Endothelial cell of hepatic sinusoid (primary cell): ENCODE measurements around the gene PRPH2.
"Not testable (repeated sequence)": the region's sequence is repeated elsewhere in the genome, so short reads cannot be mapped to it uniquely, and the experiment has no call there.

Experiments used
- in situ Hi-C: cut with HindIII; loops from 2 replicates; pipeline ENCODE4 v1.10.0; 2017; ENCODE audit warnings: low sequenced_read_pairs

The PRPH2 gene

DNA sequence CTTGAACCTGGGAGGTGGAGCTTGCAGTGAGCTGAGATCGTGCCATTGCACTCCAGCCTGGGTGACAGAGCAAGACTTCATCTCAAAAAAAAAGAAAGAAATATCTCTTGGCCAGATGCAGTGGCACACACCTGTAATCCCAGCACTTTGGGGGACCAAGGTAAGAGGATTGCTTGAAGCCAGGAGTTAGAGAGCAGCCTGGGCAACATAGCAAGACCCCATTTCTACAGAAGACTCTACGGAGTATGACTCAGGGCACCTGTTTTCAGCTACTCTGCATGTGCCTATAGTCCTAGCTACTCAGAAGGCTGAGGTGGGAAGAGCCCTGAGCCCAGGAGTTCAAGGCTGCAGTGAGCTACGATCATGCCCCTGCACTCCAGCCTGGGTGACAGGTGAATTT is 19.6 kb downstream of the PRPH2 start:
- in situ Hi-C loops = not testable (repeated sequence)

DNA sequence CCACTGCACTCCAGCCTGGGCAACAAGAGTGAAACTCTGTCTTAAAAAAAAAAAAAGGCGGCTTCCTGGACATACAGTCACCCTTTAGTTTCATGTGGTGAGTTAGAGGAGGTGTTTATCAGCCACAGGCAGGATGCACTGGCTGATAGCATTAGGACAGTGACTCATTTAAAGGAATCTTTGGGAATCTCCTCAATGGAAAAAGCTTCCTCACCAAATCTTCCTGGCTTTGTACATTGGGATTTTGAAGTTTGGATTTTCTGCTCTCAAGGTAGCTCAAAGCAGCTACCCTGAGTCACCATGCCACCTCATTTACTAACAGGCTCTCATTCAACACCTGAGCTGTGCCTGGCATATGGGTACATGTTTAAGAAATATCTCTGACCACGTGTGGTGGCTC is 20.2 kb downstream of the PRPH2 start:
- in situ Hi-C loops = no loop called here

DNA sequence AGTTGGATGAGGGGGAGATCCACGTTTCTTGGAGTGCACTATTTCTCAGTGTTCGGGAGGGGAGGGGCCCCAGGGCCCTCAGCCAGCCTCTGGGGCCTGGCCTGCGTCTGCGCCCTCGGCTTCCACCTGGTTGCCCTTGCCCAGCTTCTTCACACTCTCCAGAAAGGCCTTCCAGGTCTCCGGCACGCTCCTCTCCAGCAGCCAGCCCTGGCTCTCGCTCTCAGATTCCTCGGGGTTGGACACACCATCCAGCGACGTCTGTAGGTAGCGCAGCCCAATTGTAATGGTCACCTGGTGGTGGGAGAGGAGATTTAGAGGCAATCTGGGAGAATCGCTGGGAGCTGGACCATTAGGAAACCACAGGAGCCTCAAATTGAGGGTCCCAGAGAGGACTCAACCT is 24.2 kb downstream of the PRPH2 start:
- in situ Hi-C loops = no loop called here

DNA sequence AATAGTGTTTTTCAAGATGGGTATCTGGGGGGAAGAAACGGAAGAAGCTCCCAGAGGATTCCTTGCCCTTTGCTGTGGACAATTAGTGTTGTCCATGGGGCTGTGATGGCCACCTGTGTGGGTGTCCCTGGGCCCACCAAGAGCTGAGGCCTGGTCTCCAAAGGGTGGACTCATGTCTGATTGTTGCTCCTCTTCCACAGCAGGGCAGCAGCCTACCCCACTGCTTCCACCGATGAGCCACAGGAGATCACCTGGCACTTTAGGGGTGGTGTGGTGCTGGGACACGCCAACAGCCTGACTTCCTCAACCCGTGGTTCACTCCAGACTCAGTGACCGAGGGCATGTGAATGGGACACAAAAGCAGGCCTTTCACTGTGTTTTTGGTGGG is 25.1 kb downstream of the PRPH2 start:
- in situ Hi-C loops = no loop called here

DNA sequence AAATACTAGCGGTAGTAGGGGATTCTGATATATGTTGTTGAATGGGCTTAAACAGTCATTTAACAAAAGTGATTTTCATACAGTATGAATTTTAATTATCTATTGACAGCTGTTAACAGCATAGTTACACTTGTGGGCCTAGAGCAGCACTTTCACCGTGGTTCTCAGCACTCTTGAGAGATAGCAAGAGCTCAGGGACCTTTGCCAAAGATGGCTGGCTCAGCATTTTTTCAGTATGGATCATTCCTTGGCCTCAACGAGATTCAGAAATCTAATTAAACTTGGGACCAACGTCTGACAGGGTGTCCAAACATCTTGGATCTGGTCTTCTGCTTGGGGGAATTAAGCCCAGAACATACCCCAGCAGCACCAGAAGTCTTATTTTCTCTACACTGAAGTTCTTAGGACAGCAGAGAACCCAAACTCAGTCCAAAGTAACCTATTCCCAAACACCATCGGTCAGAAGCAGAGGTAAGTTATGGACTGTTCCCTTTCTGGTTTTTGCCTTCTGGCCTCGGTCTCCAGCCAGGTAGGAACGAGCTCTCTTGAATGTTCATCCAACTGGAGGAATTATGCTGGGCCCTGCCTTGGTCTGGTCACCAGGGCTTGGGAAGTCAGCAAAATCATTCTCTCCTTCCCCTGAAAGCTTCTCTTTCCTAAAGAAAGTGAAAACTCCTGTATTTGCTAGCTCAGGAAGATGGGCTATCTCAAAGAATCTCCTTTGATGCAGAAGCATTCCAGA is 25.7 kb downstream of the PRPH2 start:
- in situ Hi-C loops = no loop called here

DNA sequence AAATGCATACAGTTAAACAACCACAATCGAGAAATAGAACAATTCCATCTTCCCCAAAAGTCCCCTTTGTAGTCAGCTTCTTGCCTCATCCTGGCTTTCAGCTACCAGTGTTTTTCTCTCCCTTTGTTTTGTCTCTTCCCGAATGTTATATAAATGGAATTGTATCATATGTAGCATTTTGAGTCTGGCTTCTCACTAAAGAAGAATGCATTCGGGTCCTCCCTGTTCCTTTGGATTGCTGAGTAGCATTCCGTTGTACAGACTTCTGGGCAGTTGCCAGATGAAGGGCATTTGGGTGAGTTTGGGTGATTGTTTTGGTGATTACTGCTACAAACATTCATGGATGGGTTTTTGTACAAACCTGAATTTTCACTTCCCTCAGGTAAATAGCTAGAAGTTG is 27.8 kb downstream of the PRPH2 start:
- in situ Hi-C loops = loop anchor here (5.0 kb wide), 2 partner anchors 42 to 53 kb away; partner anchors contain the start of gene TBCC

DNA sequence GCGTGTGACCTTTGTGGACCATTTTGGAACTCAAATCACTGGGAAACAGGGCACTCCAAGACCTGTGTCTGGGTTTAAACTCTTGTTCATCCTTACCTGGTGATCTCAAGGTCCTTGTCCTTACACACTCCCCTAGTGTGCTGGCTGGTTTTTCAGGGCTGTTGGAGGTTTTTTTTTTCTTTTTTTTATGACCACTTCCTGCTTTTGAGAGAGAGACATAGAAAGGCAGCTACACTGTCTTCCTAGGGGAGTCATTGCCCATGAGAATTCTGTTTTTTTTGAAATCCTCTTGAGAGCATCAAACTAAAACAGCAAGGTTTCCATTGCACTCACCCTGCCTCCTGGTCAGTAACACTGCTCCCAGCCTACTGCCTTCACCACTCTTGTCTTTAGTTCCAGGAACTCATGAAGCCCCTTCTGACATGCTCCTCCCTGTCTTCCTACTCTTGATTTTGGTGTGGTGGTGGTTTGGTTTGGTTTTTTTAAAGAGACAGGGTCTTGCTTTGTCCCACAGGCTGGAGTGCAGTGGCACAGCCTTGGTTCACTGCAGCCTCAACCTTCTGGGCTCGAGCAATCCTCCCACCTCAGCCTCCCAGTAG is 28.6 kb downstream of the PRPH2 start:
- in situ Hi-C loops = loop anchor here (5.0 kb wide), 2 partner anchors 42 to 53 kb away; partner anchors contain the start of gene TBCC

DNA sequence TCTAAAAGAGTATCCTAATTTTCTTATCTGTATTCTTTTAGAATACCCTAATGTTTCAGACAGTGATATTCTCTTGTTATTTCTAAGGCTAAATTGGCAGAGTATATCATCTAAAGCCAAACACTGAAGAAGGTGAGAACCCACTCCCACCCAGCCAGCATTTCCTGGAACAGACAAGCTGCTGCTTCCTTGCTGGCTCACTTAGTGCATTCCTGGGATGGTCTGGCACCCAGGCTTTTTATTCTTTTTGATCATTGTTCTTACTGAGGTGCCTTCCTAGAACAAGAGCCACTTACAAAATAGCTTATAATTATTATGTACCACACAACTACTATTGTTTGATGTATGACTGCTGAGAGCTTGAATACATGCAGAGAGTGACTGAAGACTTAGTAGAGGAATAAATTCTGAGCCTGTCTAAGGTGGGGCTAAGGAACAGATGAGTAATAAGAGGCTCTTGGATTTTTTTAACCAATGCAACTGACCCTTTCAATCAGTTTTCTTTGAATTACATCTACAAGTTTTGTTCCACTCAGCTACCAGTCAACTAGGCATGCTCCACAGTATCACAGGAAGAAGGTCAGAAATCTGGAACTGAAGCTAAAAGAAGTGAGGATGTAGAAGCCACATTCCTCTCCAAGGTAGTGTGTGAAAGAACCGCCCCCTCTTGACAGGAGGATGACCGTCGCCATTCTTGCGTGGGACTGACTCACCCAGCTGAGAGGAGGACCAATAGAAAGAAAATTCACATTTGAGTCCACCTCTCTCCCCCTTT is 30.1 kb downstream of the PRPH2 start:
- in situ Hi-C loops = loop anchor here (5.0 kb wide), 2 partner anchors 40 to 55 kb away; partner anchors contain the start of gene TBCC

DNA sequence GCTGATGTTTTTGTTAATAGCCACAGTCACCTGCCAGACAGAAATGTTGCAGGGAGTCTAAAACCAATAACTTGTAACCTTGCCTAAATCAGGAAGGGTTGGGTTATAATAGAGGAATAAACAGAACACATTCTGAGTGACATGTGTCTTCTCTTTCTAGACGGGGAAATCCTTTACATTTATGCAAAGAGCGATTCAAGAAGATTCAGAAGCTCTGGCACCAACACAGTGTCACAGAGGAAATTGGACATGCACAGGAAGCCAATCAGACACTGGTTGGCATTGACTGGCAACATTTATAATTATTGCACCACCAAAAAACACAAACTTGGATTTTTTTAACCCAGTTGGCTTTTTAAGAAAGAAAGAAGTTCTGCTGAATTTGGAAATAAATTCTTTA is 31.5 kb downstream of the PRPH2 start:
- in situ Hi-C loops = loop anchor here (5.0 kb wide), 2 partner anchors 39 to 56 kb away; partner anchors contain the start of gene TBCC

DNA sequence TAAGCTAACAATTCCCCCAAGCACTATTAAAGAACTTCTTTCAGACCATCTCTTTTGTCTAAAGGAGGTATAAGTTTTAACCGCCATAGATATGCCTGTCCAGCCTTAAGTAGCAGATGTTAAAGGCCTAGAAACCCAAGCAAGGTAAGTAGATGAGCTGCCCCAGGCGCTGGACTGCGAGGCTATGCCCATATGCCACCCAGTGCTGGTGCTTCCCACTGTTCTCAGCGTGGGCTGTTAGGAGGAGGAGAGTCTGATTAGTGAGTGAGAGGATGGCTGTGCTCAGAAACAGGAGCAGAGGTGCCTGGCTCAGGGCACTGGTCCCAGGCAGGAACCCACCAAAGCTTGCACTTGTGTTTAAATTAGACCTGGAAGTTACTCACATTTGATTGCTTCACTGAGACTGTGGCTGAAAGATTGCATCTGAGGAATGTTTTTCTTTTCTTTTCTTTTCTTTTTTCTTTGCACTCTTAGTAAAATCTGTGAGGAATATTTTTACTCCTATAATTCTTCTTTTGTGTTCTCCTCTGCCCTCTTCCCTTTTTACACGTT is 32.2 kb downstream of the PRPH2 start:
- in situ Hi-C loops = loop anchor here (5.0 kb wide), 2 partner anchors 38 to 57 kb away; partner anchors contain the start of gene TBCC

DNA sequence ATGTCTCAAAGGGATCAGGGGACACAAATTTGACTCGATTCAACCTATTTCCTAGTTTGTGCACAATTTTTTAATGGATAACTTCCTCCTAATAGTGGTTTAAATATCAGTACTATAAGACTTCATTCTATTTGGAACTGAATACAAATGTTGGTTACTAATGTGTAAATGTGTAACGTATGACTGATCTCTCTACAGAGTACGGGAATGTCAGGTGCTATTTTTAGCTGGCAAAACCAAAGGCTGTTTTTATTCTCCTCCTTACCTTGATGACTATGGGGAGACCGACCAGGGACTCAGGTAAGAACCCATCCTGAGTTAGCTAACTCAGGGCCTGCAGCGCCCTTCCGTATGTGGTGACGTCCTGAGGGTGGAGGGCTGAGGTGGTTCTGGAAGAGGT is 33.0 kb downstream of the PRPH2 start:
- in situ Hi-C loops = no loop called here

DNA sequence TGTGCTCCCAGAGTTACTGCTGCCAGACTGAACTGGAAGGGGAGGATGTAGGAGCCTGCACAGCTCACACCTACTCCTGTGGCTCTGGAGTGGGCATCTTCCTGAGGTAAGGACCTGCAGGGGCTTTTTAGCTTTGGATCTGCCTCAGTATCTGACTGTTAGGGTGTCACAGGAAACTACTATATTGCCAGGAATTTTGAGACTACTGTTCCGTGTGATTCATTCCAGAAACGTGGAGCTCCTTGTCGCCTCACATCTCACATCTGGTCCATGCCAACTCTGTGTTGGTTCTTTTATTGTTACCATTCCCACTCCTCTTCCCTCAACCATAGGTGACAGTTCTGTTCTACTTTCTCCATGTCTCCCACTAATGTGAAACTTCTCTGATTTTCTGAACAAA is 34.1 kb downstream of the PRPH2 start:
- in situ Hi-C loops = no loop called here

DNA sequence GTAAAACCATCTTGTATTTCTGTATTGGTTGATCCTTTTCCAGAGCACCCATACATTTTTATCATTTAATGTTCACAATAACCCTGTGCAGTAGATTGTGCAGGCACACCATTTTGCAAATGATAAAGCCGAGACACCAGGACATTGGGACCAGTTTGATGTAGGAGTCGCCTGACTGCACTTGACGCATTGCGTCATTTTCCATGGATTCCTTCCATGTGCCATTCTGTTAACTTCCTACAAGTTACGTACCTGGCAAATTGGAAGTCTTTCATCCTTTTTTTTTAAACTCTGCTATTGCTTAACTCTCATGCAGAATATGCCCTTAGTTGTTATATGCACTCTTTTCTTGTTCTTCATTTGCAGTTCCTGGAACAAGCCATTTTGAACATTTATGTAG is 43.0 kb downstream of the PRPH2 start:
- in situ Hi-C loops = no loop called here

DNA sequence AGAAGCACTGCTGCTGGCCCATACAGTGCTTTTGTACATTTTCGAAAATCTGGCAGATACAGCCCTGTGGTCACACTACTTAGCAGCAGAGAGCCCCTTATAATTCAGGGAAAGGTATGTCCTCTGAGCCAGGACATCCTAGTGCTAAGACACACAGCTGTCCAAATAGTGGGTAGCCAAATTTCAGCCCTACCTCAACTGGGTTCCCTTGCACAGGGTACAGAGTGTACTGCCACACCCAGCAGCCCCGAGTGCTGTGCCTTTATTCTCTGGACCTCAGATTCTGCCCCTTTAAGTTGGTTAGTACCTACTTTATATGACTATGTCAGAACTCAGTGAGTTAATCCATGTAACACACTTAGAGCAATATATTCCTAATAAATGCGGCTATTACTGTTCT is 47.6 kb downstream of the PRPH2 start:
- in situ Hi-C loops = loop anchor here (25.0 kb wide), 1 partner anchor 188 kb away; no protein-coding TSS in a partner anchor

DNA sequence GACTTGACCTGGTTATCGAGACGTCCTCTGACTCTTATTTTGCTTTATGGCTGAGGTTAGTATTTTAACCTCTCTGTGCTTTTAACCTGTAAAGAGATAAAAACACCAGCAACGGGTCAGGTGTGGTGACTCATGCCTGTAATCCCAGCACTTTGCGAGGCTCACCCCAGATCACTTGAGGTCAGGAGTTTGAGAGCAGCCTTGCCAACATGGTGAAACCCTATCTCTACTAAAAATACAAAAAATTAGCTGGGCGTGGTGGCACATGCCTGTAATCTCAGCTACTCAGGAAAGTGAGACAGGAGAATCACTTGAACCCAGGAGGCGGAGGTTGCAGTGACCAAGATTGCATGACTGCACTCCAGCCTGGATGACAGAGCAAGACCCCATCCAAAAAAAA is 48.0 kb downstream of the PRPH2 start:
- in situ Hi-C loops = loop anchor here (25.0 kb wide), 1 partner anchor 188 kb away; no protein-coding TSS in a partner anchor

DNA sequence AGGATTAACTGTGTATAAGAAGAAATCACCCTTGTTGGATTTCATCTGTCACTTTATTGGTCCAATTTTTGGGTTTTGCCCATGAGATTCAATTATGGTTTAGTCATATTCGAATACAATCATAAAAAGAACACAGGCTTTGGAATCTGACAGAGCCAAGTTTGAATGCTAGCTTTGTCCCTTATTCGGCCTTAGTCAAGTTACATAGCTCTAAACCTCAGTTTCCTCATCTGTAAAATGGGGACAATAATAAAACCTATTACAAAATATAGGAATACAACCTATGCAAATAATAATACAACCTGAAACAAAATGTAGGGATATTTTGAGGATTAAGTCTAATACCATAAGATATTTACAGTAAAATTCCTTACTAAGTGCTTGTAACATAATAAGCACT is 57.7 kb downstream of the PRPH2 start:
- in situ Hi-C loops = loop anchor here (25.0 kb wide), 1 partner anchor 198 kb away; no protein-coding TSS in a partner anchor

DNA sequence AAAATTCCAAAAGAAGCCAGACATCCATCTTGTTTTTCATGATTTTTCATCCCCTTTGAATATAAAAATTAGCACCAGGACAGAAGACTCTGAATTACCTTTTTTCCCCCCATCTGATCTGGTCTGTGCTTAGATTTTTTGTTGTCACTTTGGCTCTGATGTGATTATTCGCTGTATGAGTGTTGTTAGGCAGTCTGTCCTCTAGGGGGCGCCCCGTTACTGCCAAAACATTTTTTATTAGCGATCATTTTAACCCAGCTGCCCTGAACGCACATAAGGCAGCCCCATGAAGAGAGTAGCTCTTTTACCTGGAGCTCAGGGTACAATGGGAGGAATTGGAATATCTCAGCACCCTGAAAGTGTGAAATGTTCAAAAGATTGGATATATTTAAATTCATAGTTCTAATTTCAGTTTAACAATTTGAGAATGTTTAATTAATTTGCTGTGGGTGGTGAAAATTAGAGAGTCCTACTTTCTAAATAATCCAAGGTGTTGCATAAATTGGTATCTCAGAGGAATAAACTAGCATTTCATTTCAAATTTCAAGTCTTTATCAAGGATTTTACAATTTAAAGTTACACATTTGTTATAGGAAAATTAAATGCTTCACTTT is 60.8 kb downstream of the PRPH2 start:
- in situ Hi-C loops = loop anchor here (25.0 kb wide), 1 partner anchor 201 kb away; no protein-coding TSS in a partner anchor

DNA sequence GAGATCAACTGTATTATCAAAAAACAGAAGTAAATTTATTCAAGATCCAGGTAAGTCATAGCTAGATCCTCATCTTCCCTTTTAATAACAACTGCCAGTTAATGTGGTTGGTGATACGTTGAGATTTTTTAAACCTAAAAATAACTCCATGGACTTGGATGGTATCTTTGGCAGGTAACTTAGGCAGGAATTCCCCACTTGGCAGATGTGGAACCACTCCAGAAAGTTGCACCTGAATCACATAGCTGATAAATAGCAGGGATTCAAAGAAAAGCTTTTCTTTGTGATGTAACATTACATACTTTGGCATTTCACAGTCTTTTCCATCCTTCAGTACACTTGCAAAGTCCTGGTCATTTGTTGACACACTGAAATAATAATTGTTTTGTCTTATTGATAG is 62.6 kb downstream of the PRPH2 start:
- in situ Hi-C loops = loop anchor here (25.0 kb wide), 1 partner anchor 202 kb away; no protein-coding TSS in a partner anchor

DNA sequence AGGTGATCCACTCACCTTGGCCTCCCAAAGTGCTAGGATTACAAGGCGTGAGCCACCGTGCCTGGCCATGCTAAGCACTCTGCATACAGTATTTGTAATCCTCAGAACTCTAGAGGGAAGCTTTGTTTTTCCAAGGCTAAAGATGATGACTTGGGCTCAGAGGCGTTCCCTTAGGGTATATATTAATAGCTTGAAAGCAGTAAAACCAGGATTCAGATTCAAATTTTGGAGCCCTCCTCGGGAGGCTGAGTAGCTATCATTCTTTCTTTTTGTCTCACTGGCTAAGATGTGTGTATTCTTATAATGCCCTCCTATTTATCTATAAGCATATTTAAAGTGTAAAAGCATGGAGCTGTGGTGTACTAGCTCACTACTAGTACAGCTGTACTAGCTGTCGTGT is 68.5 kb downstream of the PRPH2 start:
- in situ Hi-C loops = loop anchor here (5.0 to 25.0 kb wide), 3 partner anchors 38 to 208 kb away; partner anchors contain the start of gene TBCC

DNA sequence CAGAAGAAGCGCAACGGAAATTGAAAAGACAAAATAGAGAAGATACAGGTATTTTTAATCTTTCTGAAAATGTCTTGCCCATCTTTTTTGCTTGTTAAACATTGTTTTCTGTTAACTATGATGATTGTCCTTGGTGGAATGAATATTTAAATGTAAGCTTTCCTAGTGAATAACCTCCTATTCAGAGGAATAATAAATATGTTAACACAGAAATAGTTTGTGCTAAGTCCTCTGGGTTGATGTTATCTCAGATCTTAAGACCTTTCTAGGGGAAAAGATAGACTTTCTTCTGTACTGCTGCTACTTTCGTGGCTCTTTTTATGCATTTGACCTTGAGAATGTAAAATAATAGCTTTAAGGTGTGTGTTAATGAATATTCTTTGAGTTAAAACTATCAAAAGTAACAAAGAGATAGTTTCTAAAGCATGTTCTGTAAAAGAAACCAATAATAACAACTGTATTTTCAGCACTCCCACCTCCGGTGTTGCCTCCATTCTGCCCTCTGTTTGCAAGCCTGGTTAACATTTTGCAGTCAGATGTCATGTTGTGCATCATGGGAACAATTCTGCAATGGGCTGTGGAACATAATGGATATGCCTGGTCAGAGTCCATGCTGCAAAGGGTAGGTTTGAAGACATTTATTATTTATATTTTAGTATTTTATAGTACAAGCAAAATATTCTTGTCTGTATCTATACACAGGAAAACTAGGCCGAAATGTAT is 70.2 kb downstream of the PRPH2 start:
- in situ Hi-C loops = loop anchor here (5.0 to 25.0 kb wide), 3 partner anchors 40 to 210 kb away; partner anchors contain the start of gene TBCC
